Daoy (cell line): ENCODE measurements around the gene SUMF1. TPM values are rescaled to one million over a fixed set of nuclear protein-coding genes. Genes with fewer than 3 reads are reported as not detected.
A peak's percentile ranks its signal among the peaks of the same experiment; 100 is the strongest.

Source experiments
- DNase-seq: peaks from one replicate; pipeline ENCODE4 v3.0.0-alpha.2; 2015; ENCODE audit warnings: low read depth
- total RNA-seq: library from RNA; depleted of rRNA; stranded (reverse); fragments of >200 nt; shearing (Covaris generic); gene quantifications from 2 replicates; pipeline ENCODE4 v1.2.3, GENCODE V29; 2014; rRNA removed

SUMF1 gene
- total RNA-seq, result 11.0 and 17.8 TPM in 2 replicates

DNA sequence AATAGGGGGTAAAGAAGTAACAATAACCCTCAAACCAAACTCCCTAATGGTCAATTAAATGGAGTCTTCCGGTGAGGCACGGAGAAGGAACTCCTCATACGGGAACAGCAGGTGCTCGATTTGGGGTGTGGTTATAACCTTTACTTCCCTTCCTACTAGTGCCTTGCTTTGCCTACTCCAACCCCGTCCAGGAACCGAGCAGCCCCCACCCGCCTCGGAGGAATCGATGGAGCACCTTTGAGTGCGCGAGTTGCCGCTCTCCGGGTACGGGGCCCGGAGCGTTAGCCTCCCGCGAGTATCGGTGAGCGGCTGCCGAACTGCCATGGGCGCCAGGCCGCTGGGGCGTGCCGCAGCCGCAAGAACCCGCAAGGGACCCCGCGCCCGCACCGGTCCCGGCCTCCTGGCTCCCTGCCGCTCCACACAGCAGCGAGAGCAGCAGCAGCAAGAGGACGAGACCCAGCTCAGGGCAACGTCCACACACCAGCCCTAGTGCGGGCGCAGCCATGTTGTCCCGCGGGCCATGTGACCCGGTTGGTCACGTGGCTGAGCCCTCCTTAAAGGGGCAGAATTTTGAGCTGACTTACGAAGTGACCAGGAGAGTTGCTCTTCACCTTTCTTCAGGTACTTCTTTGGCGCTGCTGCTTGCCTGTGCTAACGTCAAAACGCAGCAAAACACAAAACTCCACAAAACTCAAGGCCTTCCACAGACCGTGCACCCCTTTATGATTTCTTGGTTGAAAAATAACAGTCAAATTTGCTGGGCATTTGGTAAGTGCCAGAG lies at the start of gene SUMF1:
Gene SUMF1 (minus strand): TSS at position 529 of the 781 bp plus-strand sequence. CDS start 24 bp downstream, at position 505.
- DNase-seq, result peak; percentile 78

DNA sequence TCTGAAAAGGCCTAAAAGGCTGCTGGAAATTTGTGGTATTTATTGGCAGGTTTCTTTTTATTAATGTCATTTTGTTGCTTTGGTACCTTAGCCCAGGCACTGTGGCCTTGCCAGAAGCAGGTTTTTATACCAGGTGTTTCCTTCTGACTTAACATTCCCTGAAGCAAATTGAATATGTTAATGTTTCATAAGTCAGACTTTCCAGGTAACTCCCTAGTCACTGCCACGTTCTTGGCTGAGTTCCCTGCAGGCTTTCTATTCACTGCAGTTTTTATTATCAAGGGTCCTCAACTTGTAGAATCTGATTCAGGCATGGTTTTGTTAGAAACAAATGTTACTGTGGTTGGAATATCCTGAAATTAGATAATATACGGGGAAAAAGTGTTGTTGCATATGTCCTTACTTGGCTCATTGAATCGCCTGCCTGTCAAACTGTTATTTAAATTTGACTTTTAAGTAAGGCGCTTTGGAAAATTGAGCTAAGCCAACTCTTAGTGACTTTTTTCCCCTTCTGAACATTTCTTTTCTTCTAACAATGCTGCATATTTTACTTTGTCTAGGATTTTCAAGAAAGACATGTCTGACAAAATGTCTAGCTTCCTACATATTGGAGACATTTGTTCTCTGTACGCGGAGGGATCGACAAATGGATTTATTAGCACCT lies 49.0 kb upstream of the SUMF1 start:
- DNase-seq, result no peak

DNA sequence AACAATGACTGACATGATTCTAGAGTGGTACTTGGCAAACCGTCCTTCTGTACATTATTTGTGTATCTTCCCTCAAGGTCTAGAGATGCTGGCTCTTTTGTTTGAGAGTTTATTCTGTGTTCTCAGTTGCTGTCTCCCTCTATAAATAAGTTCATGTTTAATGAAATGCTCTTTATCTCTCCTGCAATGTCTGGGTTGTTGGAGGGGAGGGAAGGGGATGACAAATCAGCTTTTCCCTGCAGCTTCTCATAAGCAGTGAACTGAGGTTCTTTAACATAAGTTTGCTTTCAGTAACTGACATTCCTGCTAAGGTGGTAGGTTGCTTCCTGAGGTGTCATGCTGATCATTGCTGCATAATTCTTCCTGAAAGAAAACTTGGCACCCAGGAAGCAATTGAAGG lies 47.8 kb upstream of the SUMF1 start:
- no peak for DNase-seq

DNA sequence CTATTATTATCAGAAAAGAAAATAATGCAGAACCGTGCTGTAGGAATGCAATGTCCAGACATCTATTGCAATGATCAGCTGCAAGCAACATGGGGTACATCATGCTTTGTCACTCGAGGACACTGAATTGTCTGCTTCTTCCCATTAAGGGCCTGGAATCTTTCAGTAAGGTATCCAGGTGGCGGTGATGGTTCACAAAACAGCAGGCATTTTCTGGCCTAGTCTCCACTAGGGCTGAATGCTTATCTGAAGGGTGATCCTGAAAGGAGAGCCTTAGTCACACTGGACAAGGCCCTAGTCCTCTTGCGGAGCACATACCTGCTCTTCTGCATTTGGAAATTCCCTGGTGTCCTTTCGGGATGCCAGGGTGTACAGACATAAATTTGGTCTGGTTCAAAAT lies 47.3 kb upstream of the SUMF1 start:
- no peak for DNase-seq

DNA sequence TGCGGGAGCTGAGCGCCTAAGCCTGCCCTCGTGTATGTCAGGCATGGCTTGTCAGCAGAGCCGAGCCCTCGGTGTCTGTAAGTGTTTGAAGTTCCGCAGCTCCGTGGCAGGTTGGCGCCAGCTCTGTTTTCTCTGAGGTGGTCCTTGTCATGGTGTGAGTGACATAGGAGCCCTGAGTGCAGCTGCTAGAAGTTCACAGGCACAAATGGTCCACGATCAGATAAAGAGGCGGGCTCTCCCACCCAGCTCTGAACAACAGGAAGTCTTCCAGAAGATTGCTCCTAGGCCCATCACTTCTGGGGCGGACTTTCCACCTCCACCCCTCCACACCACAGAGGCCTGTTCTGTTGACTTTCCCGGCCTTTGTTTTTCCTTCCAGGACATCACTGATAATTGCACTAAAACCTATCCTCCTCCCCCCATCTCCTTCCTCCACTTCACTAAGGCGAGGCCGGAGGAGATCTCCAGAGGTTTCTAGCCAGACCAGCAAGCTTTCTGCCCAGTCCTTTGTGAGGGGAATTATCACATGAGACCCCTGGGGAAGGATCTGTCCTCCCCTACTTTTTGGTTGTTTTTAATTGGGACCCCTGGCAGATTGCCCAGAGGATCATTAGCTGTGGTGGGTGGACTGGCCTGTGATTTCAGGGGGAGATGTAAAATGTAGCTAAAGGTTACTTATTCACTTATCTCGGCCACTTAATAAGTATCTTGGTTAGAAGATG lies 46.0 kb upstream of the SUMF1 start:
- no peak for DNase-seq

DNA sequence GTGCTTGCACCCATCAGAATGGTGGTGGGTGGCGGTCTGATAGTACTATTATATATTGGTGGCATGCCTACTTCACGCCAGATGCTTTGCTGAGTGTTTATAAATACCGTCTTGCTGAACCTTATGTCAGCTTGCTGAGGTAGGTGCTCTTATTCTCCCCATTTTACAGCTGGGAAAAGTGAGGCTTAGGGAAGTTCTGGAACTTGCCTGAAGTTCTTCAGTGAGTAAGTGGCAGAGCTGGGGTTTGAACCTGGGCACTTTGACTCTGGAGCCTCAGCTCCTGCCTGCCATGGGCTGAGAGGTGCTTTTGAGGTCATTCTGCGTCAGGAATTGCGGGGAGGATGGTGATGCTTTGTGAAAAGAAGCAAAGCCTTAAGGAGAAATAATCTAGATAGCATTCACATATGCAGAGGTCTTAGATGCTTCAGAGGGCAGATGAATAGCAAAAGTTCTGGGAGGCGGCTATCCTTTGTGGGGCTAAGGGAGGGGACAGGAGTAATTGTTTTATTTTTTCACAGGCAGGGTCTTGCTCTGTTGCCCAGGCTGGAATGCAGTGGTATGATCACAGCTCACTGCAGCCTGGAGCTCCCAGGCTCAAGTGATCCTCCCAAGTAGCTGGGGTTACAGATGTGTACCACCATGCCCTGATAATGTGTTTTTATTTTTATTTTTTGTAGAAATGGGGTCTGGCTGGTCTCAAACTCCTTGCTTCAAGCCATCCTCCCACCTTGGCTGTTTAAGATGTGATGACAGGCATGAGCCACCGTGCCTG lies 44.6 kb upstream of the SUMF1 start:
- DNase-seq, result no peak

DNA sequence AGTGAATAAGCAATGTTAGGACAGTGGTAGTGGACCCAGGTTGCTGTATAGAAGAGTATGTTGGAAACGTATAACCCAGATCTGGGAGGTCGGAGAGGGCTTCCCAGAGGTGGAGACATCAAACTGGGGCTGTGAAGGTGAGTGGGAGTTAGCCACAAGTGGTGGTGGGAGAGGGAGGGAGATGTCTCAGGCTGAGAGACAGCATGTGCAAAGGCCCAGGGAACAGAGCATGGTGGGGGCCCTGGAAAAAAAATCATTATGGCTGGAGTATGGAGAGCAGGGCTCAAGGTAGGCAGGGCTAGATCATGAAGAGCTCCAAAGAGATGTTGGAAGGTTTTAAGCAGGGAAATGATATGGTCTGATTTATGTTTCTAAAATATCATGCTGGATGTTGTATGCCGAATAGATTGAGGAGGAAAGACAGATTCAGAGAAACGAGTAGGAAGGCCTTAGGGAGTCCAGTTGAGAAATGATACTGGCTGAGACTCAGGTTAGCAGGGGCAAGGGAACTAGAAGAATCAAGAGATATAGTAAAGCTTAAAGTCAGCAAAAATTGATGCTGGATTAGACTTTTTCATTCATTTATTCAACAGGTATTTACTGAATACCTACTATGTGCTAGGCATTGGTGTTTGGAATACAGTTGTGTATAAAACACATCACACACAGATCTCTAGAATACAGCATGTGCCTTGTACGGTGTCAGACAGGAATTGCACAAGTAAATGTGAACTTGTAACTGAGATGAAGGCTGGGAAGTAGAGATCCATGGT lies 43.1 kb upstream of the SUMF1 start:
- no peak for DNase-seq

DNA sequence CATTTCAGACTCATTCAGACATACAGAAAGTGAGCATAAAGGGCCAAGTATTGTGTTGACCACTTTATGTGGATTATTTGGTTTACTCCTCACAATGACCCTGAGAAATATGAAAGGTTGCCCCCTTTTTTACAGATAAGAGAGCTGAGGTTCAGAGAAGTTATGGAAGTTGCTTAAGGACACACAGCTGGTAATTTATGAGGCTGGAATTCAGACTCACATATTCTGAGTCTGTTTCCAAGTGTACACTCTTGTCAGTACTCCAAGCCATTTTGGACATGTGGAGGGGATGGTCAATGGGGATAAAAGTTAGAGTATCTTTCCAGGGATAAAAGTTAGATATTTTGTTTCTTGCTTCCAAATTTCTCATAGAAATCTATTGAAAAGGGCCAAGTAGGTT lies 42.0 kb upstream of the SUMF1 start:
- DNase-seq, result no peak

DNA sequence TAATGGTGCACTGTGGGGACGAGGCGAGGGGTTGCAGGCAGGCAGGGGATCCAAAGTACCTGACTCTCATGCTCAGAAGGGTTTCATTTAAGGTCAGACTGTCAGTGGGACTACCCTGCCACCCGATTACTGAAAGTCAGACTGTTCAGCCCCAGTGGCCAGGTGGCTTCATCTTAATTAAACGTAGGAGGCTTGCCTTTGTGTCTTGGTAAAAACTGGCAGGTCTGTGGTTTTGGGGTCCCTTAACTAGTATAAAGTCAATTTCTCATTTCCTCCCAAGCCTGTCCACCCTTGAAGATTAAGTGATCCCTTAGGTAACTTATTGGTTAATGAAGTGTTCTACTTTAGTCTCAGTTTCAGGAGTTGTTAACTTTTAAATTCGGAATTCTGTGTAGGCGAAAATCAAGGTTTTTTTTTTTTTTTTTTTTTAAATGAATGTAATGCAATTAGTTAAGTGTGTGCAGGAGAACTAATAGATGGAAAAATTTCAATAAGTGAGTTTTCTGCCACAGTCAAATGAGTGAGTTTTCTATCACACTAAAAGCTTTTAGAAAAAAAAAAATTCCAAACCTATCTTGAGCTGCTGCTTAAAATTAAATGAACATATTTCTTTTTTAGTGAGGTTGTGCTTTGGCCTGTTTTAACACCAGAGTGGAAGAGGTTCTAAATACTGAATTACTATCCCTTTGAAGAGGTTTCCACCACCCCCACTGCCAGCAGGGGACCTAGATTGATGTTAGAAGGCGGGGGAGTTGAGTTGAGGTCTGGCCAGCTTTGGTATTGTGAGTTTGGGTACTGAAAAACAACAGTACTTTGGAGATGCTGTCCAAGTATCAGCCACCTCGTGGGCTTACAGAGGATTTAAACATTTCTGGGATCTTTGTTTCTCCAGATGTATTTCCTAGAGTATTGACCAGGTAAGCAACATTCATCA lies 41.2 kb upstream of the SUMF1 start:
- no peak for DNase-seq

DNA sequence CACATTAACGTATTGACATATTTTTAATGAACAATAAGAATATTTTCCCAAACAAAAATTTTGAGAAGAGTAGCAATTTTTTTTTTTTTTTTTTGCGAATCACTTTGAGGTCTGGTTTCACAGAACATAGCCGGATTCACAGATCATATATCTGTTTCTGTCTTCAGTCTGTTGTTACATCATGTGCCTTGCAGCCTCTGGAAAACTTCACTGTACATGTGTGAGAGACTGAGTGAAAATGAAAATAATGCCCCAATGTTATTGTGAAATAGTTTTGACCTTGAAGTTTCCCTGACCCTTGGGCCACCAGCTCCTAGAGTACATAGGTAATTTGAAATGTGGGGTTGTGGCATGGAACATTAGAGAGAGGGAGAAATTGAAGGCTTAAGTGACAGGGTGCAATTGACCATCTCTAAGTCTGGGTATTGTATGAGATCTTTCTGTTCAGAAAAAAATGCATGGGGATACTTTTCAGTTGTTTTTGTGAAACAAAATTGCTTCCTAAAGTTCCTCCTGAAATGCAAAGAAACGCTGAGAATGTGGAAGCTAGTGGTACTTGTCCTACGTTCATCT lies 40.0 kb upstream of the SUMF1 start:
- no peak for DNase-seq

DNA sequence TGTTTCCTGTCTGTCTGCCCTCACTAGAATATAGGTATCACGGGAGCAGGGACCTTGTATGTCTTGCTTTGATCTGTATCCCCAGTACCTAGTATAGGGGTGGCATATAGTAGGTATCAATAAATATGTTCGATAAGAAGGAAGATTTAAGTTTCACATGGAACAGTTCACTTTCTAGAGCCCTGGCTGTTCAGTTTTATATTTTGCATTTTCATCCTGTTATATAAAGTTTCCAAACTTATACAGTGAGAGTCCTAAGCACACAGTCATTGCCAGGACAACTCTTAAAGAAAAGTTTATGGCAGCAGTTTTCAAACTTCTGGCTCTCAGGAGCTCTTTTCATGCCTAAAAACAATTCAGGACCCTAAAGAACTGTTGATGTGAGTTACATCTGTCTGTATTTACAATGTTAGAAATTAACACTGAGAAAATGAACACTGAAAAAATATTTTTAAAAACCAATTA lies 39.5 kb upstream of the SUMF1 start:
- DNase-seq, result no peak

DNA sequence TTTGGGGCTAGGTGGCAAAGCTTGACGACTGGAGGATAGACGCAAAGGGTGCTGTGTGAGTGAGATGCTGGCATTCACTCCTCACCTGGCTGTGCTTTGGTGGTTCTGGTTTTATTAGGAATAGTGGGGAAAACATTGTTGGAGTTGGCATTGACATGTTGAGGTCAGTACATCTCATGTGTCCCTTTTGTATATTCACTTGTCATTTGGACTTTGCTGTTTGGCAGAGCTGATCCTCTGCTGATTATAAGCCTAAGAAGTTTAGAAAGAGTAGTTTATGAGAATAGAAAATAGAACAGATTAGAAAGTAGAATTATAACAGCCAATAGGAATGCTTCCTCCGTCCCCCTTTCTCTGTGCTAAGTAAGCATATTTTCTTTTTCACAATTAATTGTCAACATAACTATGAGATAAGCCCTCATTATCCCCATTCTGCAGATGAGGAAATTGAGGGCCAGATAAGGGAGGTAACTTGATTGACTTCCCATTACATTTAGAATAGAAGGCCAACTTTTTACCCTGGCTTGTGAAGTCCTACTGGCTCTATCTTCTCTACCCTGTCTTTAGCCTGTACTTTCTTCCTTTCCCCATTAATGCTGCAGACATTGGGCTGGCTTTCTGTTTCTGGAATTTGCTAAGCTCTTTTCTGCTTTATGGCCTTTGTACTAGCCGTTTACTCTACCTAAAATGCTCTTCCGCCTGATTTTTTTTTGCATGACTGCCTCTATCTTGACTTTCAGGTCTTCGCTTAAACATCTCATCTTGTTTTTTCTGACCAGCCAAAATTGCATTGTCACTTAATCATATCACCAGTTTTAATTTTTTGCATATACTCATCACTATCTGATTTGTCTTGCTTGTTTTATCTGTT lies 38.9 kb upstream of the SUMF1 start:
- DNase-seq, result no peak

DNA sequence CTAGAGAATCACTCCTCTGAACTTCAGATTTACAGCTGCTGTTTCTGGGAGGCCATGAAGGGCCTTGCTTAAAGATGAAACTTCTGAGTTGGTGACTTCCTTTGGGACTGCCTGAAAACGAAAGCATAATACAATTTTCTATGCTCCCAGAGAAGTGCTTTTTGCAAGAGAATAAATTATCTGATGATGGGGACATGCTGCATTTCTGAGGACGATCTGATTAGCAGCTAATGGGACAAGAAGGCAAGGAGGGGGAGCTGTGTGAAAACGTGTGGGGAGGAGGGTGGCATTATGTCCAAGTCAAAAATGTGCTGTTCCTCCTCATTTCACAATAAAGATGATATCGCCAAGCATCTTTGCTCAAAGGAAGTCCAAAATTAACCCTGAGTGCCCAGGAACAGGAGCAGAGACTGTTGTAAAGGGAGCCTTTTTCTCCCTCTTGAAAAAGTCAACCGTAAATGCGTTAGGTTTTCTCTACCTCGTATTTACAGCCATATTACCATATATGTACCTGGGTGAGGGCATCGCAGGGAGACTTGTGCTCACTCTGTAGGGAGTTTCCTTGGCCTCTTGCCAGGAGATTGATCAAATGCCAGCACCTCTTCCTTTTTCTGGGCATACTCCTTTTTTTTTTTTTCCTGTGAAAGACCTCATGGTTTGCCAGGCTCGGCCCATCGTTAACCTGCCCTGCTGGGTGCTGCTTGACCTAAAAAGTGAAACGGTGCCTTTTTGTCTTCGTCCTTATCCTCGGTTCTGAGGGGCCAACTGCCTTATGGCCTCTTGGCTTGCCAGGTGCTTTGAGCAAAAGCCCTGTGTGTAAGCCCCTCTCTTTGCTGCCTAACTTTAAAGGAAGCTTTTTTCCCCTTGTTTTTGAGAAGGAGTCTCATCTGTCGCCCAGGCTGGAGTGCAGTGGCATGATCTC lies 37.5 kb upstream of the SUMF1 start:
- DNase-seq, result peak; percentile 25

DNA sequence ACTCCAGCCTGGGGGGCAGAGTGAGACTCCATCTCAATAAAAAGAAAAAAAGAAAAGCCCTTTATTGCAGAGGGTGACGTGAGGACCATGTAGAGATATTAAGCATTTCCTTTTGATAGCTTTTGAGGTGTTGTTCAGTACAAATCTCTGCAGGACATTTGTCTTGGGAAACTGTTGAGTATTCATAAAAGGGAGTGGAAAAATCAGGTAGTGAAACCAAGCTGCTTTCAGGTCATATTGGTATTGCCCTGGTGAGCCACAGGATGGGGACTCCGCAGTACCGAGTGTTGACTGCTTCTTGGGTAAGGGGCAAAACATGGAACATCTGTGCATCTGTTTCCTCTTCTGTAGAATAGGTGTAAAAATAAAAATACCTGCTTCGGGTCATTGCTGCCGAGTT lies 36.0 kb upstream of the SUMF1 start:
- DNase-seq, result no peak

DNA sequence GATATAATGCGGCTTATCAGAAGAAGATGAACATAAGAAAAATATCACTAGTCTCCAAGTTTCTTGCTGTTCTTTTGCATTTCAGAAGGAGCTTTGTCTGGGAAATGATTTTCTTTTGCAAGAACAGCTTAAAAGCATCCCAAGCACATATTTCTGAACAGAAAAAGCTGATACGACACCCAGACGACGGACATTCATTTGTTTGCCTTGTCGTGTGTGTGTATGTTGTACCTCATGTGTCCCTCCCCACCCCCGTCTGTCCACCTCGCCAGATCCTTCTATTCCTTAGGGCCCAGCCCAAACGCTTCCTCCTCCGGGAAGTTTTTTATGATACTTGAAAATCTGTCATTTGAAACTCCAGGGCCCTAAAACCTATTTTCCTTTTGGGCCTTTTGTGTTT lies 34.9 kb upstream of the SUMF1 start:
- no peak for DNase-seq

DNA sequence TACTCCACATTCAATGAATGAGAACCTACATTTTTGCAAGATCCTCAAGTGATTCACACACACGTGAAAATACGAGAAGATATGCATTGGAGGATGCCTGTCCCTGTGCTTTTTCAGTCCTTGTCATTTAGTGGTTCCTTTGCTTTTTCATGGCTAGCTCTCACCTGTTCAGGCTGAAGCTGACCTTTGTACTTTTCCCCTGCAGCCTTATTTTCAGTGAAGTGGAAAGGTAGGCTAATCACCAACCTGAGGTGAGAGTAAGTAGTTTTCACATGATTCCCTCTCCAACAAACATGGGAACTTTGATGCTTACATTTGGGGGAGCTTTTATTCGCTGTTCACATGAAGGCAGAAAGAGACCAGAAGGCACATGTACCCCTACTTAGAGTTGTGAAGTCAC lies 34.4 kb upstream of the SUMF1 start:
- DNase-seq, result no peak

DNA sequence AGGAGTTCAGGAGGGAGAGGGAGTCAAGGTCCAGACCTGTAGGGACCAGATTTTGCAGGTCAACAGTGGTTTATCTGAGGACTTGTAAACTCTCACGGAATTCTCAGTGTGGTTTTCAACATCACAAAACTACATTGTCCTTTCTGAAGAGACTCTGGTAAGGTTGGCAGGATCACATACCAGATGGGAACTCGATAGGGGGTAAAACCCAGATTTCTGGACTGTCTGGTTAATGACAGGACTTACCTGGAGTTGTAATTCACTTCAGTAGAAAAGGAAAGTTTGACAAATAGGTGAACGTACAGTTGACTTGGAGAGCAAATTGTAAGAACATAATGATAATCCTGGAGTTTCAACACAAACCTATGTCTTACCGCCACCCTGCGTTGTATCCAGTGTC lies 31.4 kb upstream of the SUMF1 start:
- DNase-seq, result no peak
